Spleen (tissue), 7 donors: ENCODE measurements around the gene ZNF3.

Source experiments
- CTCF ChIP-seq, 11 experiments: fragments of 200-600 bp in 7 of 11; fragments of 450-650 bp in 4 of 11; sonication (generic) in 4 of 11; IDR thresholded peaks in 8 of 11; conservative IDR thresholded peaks in 3 of 11; 1 replicate in 7 of 11; 2 replicates in 4 of 11; pipeline versions ENCODE4 v1.4.0 to v1.8.0; 2016 to 2021; ENCODE audit warnings: antibody characterized with exemption in 11 of 11, inconsistent platforms in 4 of 11, mild to moderate bottlenecking in 1 of 11
- POLR2A ChIP-seq, 3 donors: fragments of 450-650 bp; IDR thresholded peaks; one replicate each; pipeline ENCODE4 v1.5.1; 2017; ENCODE audit warnings: antibody characterized with exemption in 3 of 3, mild to moderate bottlenecking in 1 of 3
- POLR2AphosphoS5 ChIP-seq, 3 donors: sonication (generic); formaldehyde crosslinking; IDR thresholded peaks; one replicate each; pipeline ENCODE4 v1.5.1; 2017; ENCODE audit warnings: antibody characterized with exemption in 3 of 3
- donor health status: DM: no; HTN: no; CAD: no; lungs with moderate emphysema.
- donor health status: DM: no; HTN: no; CAD: no.
- donor health status: DM: no; HTN: no; CAD: no.

DNA sequence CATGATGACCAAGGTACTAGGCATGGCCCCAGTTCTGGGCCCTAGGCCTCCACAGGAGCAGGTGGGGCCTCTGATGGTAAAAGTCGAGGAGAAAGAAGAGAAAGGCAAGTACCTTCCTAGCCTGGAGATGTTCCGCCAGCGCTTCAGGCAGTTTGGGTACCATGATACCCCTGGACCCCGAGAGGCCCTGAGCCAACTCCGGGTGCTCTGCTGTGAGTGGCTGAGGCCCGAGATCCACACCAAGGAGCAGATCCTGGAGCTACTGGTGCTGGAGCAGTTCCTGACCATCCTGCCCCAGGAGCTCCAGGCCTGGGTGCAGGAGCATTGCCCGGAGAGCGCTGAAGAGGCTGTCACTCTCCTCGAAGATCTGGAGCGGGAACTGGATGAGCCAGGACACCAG lies 24.5 kb downstream of the ZNF3 start:
- TF ChIP-seq POLR2A (IDR thresholded peaks at IDR 0.05) (no peak), CTCF (IDR thresholded peaks at IDR 0.05 in 8 of 11, conservative IDR thresholded peaks at IDR 0.05 in 3 of 11) (no peak), POLR2AphosphoS5 (IDR thresholded peaks at IDR 0.05) (no peak)
